Mesangial cell (primary cell): ENCODE data around the gene RPP30. TPM values are rescaled to one million over a fixed set of nuclear protein-coding genes. Genes with fewer than 3 reads are reported as not detected.

Experiments
- total RNA-seq: library from RNA; depleted of rRNA; stranded (reverse); fragments of >200 nt; gene quantifications from 2 replicates; pipeline ENCODE4 v1.2.3, GENCODE V29; 2015

The RPP30 gene
- total RNA-seq = 23.6 and 61.6 TPM in 2 replicates

DNA sequence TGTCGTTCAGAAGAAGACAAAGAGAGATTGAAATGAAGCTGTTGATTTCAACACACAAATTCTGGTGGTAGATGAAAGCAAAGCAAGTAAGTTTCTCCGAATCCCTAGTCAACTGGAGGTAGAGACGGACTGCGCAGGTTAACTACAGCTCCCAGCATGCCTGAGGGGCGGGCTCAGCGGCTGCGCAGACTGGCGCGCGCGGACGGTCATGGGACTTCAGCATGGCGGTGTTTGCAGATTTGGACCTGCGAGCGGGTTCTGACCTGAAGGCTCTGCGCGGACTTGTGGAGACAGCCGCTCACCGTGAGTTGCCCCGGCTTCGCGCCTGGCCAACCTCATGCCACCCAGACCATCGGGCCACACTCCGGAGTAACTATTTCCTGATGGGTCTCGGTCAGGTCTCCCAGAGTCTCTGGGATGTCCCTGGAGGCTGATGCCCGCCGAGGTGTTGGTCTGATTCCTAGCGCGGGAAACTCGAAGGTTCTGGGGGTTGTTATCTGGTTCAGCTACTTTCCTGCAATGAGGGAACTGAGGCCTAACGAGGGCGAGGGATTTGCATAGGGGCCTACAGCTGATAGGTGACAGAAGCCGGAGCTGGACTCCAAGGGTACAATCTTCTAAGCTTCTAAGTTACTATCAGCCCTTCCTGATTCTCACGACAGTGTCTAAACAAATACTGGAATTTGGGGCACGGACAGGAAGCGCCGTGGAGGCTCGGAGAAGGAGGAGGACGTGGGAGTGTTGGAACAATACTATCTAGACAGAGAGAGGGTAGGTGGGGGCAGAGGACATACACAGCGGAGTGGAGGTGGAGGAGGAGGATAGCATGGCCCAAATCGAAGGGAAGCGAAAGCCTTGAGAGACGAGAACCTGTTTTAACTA lies at the start of gene RPP30:
RPP30 (plus strand) TSS at position 209 of the 882 bp plus-strand sequence; CDS start at position 222, 13 bp downstream.

DNA sequence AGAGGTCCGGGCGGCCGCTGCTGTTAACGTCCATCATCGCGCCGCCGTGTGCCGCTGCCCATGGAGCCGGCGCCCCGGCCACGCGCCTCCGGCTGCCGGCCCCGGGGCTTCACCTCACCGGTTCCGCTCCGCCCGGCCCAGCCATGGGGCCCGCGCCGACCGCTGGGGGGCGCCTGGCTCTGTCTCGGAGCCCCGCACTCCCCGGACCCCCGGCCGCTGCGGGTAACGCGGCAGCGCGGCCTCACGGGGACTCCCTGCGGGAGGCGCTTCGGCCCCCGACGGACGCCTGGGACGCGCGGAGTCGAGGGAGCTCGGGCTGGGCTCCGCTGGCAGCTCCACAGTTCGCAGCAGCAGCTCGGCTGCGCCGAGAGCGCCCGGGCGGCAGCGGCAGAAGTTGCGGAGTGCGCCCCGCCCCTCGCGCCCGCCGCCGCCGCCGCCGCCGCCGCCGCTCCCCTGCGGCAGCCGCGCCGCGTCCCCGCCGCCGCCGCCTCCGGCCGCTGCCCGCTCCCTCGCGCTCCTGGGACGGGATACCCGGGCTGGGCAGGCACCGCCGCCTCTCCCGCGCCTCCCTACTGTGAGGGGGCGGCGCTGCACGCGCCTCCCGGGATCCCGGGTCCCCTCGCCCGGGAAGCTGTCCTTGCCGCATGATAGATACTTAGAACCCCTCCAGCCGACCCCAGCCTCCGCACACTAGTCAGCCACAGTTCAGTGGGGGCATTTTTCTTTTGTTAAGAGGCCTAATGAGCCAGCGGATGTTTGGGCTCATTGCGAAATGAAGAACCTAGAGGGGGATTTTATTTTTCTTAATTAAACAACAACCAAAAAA lies 13.9 kb upstream of the RPP30 start, which contains the start of gene HTR7:
HTR7 (minus strand) TSS at position 405 of the 826 bp plus-strand sequence; CDS start at position 37, 368 bp downstream.

DNA sequence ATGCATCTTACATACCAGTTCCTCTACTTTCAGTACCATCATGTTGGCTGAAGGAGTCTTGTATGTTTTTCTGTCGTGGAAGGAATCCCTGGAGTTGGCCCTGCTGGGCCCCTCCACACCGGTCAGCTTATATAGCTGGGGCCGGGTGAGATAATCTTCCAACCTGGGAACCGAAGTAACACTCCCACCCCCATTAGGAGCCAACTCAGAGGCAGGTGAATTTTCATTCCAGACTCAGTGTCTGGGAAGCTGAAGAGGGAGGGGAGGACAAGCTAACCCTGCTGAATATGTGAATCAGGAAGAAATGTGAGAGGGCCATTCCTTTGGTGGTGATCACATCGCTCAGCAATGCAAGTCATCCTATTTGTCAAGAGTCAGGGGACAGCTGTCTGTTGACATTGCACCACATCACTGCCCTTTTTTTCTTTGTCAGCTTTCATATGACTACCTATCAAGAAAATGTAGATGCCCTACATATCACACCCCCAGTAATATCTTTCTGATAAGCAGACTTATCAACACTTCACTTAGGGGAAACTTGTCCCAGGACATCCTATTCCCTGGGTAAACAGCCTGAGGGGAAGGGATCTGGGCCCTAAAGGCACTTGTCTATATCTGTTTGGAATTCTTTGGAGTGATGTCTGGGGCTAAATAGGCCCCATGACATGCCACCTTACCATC lies 49.4 kb downstream of the RPP30 start, which contains the start of gene ANKRD1:
ANKRD1 (minus strand) TSS at position 102 of the 681 bp plus-strand sequence; CDS start at position 42, 60 bp downstream.

Other genes with a start within 250 kb of the RPP30 start
- 0.13 and 0.49 TPM in 2 replicates for gene HTR7, start 13.9 kb upstream of the RPP30 start, total RNA-seq
- gene ANKRD1, start 49.1 kb downstream of the RPP30 start, total RNA-seq = 30.8 and 108 TPM in 2 replicates